COLO829 (cell line): Measurements from ENCODE around the gene FUBP3.

ENCODE experiments used
- DNase-seq: peaks from one replicate; pipeline ENCODE4 v3.0.0; 2012; ENCODE audit warnings: low spot score

FUBP3 gene

DNA sequence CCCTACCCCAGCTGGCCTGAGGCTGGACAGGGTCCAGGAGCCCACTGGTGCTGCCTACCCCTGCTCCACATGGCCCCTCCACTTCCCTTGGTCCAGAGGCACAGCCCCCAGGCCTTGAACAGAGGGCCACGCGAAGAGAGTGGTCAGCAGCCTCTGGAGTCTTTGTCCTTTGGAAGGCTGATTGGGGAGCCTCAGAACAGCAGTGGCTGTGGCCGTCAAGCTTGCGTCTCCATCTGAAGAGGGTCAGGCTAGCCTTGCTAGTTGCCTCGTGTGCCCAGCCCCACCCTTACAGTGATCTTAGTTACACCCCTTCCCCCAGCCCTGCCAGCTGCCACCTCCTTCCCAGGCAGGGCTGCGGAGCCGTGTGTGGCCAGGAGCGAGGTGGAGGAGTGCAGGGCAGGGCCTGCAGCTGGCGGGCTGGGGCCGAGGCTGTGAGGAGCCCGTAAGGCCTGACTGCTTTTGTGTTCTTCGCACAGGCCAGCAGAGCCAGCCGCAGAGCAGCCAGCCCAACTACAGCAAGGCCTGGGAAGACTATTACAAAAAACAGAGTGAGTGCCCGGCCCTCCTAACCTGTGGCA is 54.9 kb downstream of the FUBP3 start:
- no peak for DNase-seq

DNA sequence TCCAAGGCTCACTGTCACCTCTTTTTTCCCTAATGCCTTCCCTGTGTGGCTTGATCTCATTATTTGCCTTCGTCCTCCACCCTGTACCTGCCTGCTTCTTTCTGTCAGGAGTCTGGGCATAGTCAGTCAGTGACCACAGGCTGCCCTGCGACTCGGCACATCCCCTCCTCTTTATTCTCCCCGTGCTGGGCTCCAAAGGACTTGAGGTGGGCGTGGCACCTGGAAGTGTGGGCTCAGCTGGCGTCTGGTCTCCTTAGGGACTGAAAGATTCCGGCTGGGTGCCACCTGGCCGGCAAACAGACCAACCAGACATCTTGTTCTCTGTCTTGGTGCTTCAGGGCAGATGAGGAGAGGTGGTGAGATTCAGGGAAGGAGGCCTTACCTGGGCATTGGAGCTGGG is 55.4 kb downstream of the FUBP3 start:
- DNase-seq = no peak

DNA sequence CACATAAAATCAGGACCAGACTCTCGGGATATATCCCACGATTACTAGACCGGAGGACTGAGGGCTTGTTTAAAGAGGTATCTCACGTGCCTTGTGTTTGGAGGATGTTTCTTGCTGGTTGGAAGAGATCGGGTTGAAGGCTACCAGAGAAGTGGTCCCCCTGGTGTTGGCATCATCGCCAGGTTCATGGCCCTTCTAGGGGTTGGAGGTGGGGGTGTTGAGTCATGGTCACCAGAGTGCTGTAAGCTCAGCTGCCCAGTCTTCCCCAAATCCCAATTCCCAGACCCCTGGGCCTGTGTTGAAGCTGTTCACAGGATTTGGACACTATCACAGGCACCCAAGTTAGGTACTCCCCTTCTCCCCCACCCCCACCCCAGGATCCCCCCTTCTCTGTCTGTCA is 55.9 kb downstream of the FUBP3 start:
- no peak for DNase-seq

DNA sequence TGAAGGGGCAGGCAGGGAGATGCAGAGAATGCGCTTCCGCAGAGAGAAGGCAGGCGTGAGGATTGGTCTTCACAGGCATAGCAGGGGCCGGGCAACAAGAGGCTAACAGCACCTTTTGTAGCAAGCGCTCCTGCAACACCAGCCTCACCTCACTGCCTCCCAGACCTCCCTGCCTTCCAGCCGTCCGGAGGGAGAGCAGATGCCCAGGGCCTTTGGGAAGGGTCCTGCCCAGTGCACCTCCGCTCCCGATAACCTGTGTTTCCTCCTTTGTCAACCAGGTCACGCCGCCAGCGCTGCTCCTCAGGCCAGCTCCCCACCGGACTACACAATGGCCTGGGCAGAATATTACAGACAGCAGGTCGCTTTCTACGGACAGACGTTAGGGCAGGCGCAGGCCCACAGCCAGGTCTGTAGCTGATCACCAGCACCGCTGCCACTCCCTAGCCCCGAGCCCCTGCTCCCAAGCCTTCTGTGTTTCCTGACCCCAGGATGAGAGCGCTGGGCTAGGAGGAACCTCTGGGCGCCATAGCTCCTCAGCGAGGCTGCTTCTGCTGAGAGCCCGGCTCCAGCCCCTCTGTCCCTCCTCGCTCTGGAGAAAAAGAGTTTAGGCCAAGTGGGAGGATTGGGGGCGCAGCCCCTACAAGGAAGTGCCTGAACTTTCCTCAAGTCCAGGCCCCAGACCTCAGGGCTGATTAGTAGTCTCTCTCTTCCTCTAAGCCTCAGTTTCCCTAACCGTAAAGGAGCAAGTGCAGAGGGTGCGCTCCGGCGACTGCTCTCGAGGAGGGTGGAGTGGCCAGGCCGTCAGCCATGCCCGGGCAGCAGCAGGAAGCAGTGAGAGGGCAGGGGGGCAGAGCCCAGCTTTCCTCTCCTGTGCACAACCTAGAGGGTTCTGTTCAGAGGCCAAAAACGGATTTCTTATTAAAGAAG is 56.6 kb downstream of the FUBP3 start:
- no peak for DNase-seq

DNA sequence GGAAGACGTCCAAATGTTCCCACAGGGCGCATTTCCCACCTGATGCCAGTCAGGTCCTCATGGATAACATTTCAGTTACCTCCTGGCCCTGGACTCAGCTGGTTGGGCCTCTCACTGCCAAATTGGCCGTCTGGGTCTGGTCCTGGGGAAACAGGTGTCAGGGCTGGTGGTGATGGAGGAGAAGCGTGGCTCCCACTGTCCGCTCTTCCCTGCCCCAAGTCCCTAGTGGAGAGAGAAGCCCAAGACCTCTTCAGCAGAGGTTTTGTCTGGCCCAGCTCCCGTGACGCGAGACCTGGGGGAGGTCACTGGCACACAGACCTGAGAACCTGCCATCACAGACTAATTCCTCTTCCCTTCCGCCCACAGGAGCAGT is 57.3 kb downstream of the FUBP3 start:
- no peak for DNase-seq

DNA sequence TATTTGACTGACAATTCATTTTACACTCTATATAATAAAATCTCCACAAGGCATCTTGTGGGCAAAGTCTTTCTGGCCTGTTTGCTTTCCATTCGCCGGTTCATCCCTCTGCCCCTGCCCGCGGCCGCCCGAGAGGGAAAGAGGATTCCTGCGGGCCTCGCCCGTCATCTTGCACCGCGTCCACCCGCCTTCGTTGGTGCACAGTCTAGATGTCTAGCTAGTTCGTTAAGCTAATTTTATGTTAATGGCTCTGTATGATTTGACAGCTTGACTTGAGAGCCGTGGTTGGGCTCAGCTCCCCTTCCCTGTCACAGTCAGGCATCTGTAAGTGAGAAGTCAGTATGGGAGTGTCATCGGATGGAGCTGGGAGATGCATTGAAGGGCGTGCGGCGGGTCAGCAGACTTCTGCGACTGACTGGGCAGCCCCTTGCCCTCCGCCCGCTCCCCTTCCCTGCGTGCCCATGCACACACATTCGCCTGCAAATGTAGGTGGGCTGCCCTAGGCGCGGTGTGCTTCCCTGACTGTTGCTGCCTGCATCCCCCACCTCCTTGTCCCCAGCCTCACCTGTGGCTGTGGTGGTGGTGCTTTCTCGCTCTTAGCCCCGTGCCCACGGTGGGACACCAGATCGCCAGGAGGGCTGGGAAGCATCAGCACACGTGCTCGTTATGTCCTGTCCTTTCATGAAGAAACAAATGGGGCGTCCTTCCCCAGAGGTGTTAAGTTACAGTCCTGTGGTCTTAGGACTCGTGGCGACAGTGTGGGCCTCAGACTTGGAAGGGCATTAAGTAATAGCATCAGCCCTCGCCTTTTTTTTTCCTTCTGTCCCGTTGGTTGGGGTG is 59.1 kb downstream of the FUBP3 start:
- DNase-seq = no peak

DNA sequence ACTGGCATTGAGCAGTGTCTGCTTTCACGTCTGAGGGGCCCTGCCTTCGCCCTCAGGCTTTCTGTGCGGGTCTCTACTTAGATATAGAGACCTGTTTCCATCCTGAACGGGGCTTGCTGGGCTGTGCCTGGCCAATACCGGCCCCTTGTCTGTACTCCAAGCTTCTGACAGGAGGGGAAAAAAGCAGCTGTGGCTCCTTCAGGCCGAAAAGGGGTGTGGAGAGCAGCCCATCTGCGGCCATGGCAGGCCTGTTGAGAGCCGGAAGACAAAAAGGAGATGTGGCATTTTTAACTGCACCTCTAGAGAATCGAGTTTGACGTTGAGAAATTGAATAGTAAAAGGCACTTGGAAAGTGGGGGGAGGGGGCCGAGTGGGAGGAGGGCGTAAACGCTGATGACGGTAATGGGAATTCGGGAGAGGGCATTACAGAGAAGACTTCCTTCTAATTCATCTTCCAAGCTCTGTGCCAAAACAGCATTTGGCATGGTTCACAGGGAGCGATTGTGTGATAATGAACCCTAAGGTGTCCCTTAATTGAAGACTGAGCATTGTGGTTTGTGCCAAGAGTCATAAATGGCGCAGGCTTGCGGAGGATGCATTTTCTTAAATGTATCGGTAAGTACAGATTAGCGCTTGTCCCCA is 59.9 kb downstream of the FUBP3 start:
- no peak for DNase-seq

DNA sequence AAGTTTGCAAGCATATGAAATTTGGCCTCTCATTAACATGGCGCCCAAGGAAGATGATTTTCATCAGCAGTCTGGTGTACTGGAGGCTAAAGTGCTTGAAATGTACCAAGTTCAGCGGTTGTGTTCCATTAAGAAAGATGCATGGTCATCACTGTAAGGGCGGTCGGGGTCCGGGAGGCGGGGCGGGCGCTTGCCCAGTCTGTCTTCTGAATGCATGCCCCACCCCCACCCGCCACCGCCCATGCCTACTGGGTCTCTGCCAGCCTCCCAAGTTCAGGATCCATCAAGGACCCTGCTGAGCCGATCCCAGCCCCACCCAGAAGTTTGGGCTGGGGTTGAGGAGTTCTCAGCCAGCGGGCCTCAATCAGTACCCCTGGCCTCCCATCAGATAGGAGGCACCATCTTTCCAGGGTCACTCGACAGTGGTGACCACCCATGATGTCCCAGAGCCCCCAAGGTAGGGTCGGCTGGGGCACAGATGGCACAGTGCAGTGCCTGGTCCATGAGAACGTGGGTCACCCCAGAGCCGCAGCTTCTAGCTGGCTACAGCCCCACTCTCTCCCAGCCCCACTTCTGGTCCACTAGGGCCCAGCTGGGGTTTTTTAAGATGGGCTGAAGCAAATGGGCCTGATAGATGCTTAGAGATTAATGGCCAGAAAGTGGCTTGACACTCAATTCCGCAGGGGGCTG is 60.6 kb downstream of the FUBP3 start:
- DNase-seq = no peak

DNA sequence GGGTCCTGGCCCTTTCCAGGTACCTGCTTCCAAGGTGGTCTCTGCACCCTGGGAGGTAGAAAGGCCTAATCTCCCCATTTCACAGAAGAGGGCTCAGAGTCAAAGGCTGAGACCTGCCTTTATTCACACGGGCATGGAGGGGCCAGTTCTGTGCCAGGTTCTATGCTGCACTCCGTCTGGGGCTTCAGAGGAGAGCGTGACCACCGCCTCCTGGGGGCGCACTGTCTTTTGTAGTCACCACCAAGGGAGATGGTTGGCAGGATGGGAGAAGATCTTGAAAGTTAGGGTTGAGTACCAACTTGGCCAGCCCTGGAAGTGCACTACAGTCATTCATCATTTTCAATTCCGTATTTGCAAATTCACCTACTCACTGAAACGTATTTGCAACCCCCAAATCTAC is 61.3 kb downstream of the FUBP3 start:
- DNase-seq = no peak

DNA sequence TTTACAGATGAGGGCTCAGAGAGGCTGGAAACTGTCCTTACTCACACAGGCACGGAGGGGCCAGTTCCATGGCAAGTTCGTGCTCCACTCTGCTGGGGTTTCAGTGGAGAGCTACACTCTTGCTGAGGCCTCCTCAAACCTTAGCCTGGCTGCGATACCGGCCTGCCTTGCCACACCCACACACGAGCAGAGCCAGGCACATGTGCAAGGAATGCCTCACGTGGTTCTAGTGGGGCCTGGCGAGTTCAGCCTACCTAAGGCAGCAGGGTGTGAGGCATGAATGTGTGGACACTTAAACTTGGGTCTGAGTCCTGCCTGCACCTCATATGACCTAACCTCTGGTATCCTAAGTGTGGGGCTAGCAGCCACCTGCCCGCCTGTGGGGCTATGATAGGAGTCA is 63.5 kb downstream of the FUBP3 start:
- no peak for DNase-seq

DNA sequence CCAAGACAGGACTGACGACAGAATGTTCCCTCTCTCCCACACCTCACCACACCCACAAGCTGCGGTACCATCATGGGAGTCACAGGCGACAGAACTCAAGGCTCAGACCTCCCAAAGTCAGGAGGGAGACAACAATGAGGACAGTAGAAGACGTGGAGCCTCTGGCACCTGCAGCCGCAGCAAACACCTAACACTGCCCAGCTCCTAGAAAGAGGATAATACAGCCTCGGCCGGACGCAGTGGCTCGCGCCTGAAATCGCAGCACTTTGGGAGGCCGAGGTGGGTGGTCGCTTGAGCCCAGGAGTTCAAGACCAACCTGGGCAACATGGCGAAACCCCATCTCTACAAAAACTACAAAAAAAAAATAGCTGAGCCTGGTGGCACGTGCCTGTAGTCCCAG is 71.8 kb downstream of the FUBP3 start:
- DNase-seq = no peak

DNA sequence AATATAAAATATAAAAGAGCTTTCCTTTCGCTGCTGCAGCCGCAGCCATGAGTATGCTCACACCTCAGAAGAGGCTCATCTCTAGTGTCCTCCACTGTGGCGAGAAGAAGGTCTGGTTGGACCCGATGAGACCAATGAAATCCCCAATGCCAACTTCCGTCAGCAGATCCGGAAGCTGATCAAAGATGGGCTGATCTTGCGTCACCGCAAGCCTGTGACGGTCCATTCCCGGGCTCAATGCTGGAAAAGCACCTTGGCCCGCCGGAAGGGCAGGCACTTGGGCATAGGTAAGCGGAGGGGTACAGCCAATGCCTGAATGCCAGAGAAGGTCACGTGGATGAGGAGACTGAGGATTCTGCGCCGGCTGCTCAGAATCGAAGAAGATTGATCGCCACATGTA is 72.4 kb downstream of the FUBP3 start:
- no peak for DNase-seq

DNA sequence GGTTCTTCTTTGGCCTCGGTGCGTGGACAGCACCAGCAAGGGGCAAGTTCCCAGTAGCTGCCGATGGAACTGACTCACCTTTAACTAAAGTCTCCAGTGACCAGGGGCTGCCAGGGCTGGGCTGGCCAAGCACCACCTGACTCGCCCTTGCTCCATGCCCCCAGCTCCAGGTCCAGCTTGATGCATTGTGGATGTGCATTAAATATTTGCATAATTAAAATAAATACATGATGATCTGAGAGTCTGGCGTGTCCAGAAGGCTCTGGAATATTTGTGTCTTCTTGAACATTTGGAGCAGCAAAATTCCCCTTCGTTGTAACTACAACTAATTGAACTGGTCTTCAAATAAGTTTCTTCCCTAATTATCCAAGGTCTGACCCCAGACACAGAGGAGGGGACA is 75.5 kb downstream of the FUBP3 start:
- no peak for DNase-seq

DNA sequence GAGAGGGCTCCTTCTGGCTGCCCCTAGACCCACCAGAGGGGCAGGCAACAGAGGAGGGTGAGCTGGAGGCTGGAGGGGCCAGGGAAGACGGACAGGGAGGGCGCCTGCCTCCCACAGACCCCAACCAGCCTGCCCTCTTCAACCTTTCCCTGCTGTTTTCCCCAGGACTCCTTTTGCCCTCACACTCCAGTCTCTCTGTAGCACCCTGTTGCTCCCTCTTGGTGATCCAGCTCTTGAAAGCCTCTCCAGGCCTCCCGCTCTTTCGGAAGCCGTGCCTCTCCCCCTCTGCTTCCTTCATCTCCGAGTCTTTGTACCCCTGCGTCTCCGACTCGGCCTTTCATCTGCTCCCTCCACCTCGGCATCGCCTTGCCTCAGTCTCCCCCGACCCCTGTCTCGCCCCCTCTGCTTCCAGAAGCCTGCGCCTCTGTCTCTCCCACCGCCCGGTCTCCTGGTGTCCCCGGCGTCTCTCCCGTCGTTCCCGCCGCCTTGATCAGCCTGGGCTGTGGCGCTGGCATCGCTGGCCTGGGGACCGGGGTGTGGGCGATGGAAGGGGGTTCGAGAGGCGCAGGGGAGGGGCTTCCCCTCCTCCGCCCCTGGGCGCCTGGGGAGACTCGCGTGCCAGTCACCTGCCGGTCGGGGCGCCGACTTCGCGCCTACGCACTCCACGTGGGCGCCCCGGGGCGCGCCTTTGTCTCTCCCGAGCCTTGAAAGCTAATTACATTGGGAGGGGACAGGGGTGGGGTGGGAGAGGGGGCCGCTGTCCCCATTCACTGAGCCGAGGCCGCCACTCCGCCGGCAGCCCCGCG is 79.7 kb downstream of the FUBP3 start:
- no peak for DNase-seq

DNA sequence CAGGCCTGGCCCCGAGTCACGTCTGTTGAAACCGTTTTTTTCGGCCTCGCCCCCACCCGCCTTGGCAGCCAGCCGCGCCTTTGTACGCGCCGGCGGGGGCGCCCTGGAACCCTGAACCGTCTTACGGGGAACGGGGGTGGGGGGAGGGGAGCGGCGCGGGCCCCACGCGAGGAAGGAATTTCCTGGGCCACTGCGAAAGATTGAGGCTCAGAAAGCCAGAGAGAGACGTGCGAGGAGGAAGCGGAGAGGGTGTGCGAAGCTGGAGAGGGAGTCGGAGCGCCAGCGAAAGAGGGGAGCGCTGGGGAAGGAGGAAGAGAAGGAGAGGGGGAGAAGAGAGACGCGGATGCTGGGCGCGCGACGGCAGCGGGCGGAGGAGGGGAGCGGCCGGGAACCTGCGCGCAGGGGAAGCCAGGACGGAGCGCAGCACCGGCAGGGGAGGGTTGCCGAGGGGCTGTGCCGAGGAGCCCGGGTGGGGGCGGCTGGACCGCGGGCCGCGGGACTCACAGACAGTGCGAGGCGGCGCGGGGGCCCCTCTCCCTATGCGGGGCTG is 80.4 kb downstream of the FUBP3 start:
- DNase-seq = no peak

DNA sequence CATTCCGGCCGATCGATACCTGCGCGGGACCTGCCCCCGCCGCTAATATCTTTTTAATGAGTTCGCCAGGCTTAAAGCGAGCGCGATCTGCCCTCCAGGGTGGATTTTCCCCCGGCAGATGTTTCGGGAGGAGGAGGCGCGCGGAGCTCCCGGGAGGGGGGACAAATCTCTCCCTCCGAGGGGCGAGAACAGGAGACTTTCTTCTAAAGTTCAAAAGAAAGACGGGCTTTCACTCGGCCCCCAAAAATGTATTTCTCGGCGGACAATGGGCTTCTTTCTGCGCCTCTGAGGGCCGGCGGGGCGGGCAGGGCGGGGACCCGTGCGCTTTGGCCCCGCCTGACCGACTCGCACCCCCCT is 80.9 kb downstream of the FUBP3 start:
- no peak for DNase-seq

DNA sequence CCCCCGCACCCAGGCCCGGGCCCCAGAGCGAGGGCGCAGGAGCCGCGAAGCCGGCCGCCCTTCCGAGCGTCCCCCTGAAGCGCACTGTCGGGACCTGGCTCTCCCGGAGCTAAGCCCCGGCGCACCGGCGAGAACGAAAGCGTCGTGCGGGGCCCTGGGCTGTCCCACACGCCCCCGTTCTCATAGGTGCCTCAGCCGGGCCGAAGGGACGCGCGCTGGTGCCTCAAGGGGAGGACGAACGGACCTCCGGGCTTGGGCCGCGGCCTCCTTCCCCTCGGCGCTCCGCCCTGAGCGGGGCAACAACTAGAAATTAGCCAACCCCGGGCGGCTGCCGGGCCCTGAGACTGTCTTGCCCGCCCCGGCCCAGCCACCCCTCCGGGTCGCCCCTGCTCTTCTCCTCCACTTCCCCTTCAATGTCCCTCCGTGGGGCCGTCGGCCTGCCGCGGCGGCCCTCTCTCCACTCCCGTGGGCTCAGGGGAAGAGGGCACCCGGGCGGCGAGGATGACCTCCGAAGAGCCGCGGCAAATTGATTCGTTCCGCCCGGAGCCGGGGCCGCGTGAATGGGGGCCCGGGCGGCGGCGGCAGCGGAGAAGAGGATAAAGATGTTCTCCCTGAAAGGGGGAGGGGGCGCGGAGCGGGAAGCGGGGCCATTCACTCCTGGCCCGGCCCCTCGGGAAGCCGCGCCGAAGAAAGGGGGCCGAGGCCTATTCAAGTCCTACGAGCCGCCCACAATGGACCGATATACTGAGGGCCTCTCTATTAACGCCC is 81.5 kb downstream of the FUBP3 start:
- no peak for DNase-seq

DNA sequence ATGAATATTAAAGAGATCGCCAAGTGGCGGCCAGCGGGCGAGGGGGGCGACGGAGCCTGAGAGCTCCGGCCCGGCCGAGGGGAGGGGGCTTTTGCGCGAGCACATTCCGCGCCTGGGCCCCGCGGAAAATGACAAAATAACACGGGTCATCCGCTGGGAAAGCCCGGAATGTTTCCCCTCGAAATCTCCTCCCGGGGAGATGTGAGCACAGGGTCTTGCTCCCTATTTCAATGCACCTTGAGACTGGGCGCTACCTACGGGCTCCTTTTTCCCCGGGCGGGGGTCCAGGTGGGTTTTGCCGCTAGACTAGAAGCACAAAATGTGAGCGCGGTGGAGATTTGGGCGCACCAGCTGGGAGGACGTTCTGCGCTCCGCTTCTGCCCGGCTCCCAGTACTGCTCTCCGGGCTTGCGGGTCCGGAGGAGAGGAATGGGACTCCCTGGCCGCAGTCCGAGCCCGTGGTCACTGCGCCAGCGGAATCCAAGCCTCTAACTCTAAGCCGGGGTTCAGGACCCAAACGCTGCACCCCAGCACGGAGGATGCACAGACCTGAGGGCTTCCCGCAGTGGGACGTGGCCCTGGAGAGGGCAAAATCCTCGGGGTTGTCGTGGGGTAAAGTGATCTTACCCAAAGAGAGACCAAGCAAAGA is 82.2 kb downstream of the FUBP3 start:
- DNase-seq = no peak
